GM18508 (cell line): Measurements from ENCODE around the gene REPIN1.
"Not testable (repeated sequence)": the region's sequence is repeated elsewhere in the genome, so short reads cannot be mapped to it uniquely, and the experiment has no call there.

Experiments
- ATAC-seq: cut with Tn5 transposase; IDR thresholded peaks from one replicate; pipeline ENCODE4 v1.9.1; 2021; ENCODE audit warnings: moderate number of reproducible peaks; ENCODE audit not compliant: insufficient read depth, unreplicated experiment

REPIN1 gene

GRCh38 chr7:150385302-150385723, 16.7 kb downstream of the REPIN1 start:
- ATAC-seq, result no peak

GRCh38 chr7:150385884-150386283, 17.3 kb downstream of the REPIN1 start:
- not testable (repeated sequence) for ATAC-seq

- ATAC-seq, result no peak
These were observed 19.7 kb downstream of the REPIN1 start for GRCh38 chr7:150388306-150388705.

GRCh38 chr7:150388709-150389531, 20.3 kb downstream of the REPIN1 start:
- ATAC-seq, result no peak

GRCh38 chr7:150389532-150389816, 20.9 kb downstream of the REPIN1 start:
- ATAC-seq, result no peak

GRCh38 chr7:150390205-150390604, 21.6 kb downstream of the REPIN1 start:
- no peak for ATAC-seq

- ATAC-seq, result no peak
These were observed 24.7 kb downstream of the REPIN1 start for GRCh38 chr7:150393325-150393724.

GRCh38 chr7:150396426-150396825, 27.8 kb downstream of the REPIN1 start:
- no peak for ATAC-seq

- ATAC-seq, result no peak
These were observed 28.2 kb downstream of the REPIN1 start for GRCh38 chr7:150396851-150397260.

GRCh38 chr7:150397346-150398107, 28.9 kb downstream of the REPIN1 start:
- no peak for ATAC-seq

GRCh38 chr7:150398108-150398964, 29.7 kb downstream of the REPIN1 start:
- ATAC-seq, result no peak

GRCh38 chr7:150398965-150399320, 30.3 kb downstream of the REPIN1 start:
- no peak for ATAC-seq

GRCh38 chr7:150399421-150400007, 30.9 kb downstream of the REPIN1 start:
- no peak for ATAC-seq

- ATAC-seq, result no peak
These were observed 31.6 kb downstream of the REPIN1 start for GRCh38 chr7:150400008-150400787.

- no peak for ATAC-seq
These were observed 32.3 kb downstream of the REPIN1 start for GRCh38 chr7:150400788-150401423.

- ATAC-seq, result no peak
These were observed 32.8 kb downstream of the REPIN1 start for GRCh38 chr7:150401424-150401790.

GRCh38 chr7:150401861-150402631, 33.4 kb downstream of the REPIN1 start:
- ATAC-seq, result no peak

- ATAC-seq, result no peak
These were observed 34.2 kb downstream of the REPIN1 start for GRCh38 chr7:150402671-150403321.
